HepG2 (cell line): ENCODE data around the gene RARG.

Experiments
- MZF1 ChIP-seq: sonication (generic); formaldehyde crosslinking; IDR thresholded peaks from 2 replicates; pipeline ENCODE4 v1.8.1; 2023; ENCODE audit warnings: mild to moderate bottlenecking, missing genetic modification reagents, borderline replicate concordance
- ZKSCAN8 ChIP-seq: IDR thresholded peaks from 2 replicates; pipeline ENCODE4 v1.6.1; 2016; ENCODE audit warnings: borderline replicate concordance, missing genetic modification reagents, missing compliant biosample characterization

- TF ChIP-seq ZKSCAN8 (CRISPR knock-in tag) (no peak), MZF1 (no peak)
Observed at GRCh38 chr12:53276511-53276910, 44.5 kb upstream of the RARG start.
